Bronchial epithelial cell (primary cell): ENCODE results near the gene FTCD. TPM values are rescaled to one million over a fixed set of nuclear protein-coding genes. Genes with fewer than 3 reads are reported as not detected.
"Not testable (repeated sequence)": the region's sequence is repeated elsewhere in the genome, so short reads cannot be mapped to it uniquely, and the experiment has no call there.

Experiments
- DNase-seq: peaks from one replicate; pipeline ENCODE4 v3.0.0-alpha.2; 2010; ENCODE audit warnings: low read depth
- FAIRE-seq: peaks from 2 replicates; lab custom pipeline; 2011; peaks lifted over from hg19 to GRCh38; lab: Jason Lieb, UNC
- H3K27me3 ChIP-seq: 2 replicates; pipeline ENCODE4 v1.5.1; 2011; ENCODE audit warnings: low read length; ENCODE audit not compliant: control insufficient read depth, insufficient read depth
- H3K36me3 ChIP-seq: 2 replicates; pipeline ENCODE4 v1.5.1; 2011; ENCODE audit warnings: low read length; ENCODE audit not compliant: control insufficient read depth, insufficient read depth
- H3K4me3 ChIP-seq: 2 replicates; pipeline ENCODE4 v1.5.1; 2011; ENCODE audit warnings: mild to moderate bottlenecking, low read depth, low read length, control low read depth
- total RNA-seq: library from RNA; depleted of rRNA; stranded (reverse); fragments of >200 nt; gene quantifications from 2 replicates; pipeline ENCODE4 v1.2.1, GENCODE V29; 2014
- TF ChIP-seq, protein P1 (sequence below): IDR thresholded peaks from 2 replicates; pipeline ENCODE4 v1.5.1; 2011; ENCODE audit warnings: mild to moderate bottlenecking, moderate library complexity, low read length, control low read depth, inconsistent platforms; ENCODE audit not compliant: insufficient read depth, severe bottlenecking

FTCD gene, protein sequence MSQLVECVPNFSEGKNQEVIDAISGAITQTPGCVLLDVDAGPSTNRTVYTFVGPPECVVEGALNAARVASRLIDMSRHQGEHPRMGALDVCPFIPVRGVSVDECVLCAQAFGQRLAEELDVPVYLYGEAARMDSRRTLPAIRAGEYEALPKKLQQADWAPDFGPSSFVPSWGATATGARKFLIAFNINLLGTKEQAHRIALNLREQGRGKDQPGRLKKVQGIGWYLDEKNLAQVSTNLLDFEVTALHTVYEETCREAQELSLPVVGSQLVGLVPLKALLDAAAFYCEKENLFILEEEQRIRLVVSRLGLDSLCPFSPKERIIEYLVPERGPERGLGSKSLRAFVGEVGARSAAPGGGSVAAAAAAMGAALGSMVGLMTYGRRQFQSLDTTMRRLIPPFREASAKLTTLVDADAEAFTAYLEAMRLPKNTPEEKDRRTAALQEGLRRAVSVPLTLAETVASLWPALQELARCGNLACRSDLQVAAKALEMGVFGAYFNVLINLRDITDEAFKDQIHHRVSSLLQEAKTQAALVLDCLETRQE
- total RNA-seq, result not detected in 2 replicates

DNA sequence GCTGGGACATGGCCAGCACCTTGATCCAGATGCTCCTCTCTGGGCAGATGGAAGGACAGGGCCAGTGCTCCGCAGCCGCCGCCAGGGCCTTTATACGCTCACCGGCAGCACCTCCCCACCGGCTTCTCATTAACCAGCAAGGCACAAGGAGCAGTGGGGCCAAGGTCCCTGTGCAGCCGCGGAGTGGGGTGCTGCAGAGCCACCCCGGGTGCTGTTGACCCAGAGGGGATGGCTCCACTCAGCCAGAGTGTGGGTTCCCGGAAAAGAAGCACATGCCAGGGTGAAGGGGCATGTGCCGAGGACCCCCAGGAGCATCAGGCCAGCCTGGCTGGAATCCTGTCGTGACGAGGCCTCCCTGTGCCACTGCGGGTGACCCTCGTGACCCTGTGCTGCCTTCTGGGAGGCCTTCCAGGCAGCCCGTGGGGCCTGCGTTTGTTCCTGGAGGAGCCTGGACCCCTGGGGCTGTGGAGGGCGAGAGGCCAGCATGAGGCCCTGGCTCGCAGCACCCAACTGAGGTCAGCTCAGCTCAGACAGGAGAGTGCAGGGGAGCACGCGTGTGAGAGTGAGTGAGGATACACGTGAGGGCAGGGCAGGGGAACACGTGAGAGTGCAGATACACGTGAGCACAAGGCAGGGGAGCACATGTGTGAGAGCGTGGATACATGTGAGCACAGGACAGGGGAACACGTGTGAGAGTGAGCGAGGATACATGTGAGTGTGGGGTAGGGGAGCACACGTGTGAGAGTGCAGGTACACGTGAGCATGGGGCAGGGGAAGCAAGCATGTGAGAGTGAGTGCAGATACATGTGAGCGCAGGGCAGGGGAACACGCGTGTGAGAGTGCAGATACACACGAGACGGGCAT lies at the start of gene FTCD:
Gene FTCD, minus strand, starts transcription at position 66 of the 864 bp plus-strand sequence. Its CDS starts 56 bp downstream, at position 10.
- H3K4me3 ChIP-seq, result no peak within 1 kb of the TSS
- TF ChIP-seq, protein P1, sequence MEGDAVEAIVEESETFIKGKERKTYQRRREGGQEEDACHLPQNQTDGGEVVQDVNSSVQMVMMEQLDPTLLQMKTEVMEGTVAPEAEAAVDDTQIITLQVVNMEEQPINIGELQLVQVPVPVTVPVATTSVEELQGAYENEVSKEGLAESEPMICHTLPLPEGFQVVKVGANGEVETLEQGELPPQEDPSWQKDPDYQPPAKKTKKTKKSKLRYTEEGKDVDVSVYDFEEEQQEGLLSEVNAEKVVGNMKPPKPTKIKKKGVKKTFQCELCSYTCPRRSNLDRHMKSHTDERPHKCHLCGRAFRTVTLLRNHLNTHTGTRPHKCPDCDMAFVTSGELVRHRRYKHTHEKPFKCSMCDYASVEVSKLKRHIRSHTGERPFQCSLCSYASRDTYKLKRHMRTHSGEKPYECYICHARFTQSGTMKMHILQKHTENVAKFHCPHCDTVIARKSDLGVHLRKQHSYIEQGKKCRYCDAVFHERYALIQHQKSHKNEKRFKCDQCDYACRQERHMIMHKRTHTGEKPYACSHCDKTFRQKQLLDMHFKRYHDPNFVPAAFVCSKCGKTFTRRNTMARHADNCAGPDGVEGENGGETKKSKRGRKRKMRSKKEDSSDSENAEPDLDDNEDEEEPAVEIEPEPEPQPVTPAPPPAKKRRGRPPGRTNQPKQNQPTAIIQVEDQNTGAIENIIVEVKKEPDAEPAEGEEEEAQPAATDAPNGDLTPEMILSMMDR, result no peak
- no peaks in the 10 kb centered on the region for H3K36me3 ChIP-seq
- H3K27me3 ChIP-seq, result no peaks in the 10 kb centered on the region
- DNase-seq (no peak), FAIRE-seq (peak; percentile 64)

GRCh38 chr21:46205166-46205565 lies 49.8 kb upstream of the FTCD start:
- Histone ChIP-seq H3K4me3 (no peak overlapping the region), H3K27me3 (no peaks in the 10 kb centered on the region), H3K36me3 (peaks cover 29% of the 10 kb centered on the region)
- TF ChIP-seq, protein P1, result no peak
- FAIRE-seq, result no peak
- DNase-seq, result no peak

DNA sequence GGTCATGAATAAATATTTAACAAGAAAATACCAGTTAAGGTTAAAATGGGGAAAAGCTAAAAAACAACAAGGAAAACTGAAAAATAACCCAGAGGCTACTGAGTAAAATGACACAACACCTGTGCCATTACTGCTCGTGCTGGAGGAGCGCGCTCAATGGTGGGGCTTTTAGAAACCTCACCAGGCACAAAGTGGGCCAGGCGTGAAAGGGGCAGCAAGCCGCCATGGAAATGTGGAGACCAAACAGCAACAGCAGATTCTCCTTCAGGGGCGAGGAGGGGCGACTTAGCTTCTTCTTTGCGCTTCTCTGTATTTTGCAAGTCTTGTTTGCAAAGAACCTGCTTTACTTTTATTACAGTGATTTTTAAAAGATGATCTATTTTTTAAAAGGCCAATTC lies 47.8 kb upstream of the FTCD start:
- Histone ChIP-seq H3K27me3 (no peaks in the 10 kb centered on the region), H3K36me3 (peaks cover 24% of the 10 kb centered on the region), H3K4me3 (no peak overlapping the region)
- FAIRE-seq, result no peak
- no peak for DNase-seq
- TF ChIP-seq, protein P1, result no peak

DNA sequence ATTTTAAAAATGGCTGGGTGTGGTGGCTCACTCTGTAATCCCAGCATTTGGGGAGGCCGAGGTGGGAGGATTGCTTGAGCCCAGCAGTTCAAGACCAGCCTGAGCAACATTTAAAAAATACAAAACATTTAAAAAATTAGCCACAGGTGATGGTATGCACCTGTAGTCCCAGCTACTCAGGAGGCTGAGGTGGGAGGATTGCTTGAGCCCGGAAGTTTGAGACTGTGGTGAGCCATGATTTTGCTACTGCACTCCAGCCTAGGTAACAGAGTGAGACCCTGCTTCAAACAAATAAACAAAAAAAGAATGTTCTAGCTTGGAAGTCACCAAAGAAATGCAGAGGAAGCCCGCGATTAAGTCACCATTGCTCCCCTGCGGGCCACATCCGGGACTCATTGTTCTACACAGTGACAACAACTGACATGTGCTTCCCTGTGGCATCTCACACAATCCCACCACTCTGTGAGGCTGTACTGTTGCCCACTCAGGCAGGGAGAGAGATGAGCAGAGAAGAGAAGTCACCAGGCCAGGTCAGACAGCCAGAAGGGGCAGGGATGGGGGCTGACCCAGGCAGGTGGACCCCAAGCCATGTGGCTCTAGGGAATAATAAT lies 47.3 kb upstream of the FTCD start:
- no peaks in the 10 kb centered on the region for H3K27me3 ChIP-seq
- TF ChIP-seq, protein P1, result no peak
- peaks cover 20% of the 10 kb centered on the region for H3K36me3 ChIP-seq
- H3K4me3 ChIP-seq, result no peak overlapping the region
- DNase-seq (no peak), FAIRE-seq (no peak)

DNA sequence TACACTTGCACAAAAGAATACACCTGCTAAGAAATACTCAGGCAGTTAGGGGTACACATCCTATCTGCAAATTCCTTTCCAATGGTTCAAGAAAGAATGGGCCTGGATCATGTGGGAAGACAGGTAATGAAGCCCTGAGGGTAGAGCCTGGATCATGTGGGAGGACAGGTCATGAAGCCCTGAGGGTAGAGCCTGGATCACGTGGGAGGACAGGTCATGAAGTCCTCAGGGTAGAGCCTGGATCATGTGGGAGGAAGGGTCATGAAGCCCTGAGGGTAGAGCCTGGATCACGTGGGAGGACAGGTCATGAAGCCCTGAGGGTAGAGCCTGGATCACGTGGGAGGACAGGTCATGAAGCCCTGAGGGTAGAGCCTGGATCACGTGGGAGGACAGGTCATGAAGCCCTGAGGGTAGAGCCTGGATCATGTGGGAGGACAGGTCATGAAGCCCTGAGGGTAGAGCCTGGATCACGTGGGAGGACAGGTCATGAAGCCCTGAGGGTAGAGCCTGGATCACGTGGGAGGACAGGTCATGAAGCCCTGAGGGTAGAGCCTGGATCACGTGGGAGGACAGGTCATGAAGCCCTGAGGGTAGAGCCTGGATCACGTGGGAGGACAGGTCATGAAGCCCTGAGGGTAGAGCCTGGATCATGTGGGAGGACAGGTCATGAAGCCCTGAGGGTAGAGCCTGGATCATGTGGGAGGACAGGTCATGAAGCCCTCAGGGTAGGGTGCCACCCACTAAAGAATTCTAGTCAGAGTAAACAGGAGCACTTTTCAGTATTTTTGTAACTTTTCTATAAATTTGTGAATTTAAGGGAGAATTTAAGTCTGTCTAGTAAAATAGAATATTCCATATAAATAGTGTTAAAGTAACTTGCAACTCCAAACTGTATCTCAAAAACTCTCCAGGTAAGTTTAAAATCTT lies 45.8 kb upstream of the FTCD start:
- not testable (repeated sequence) for H3K4me3 ChIP-seq, H3K27me3 ChIP-seq, DNase-seq, FAIRE-seq
- peaks cover 17% of the 10 kb centered on the region for H3K36me3 ChIP-seq
